ENCODE measurements around the gene MAML3. TPM values are rescaled to one million over a fixed set of nuclear protein-coding genes. Genes with fewer than 3 reads are reported as not detected.

The MAML3 gene
- total RNA-seq, 1 donor from 2014 or later, result 21.8 TPM

GRCh38 chr4:139815778-139816601 lies 338.0 kb downstream of the MAML3 start:
- Mint-ChIP-seq H3K27ac (peak overlapping the region; percentile 73), H3K36me3 (peaks cover under 1% of the 10 kb centered on the region), H3K4me1 (ENCODE audit: unreplicated experiment) (peaks cover 41% of the 10 kb centered on the region), H3K4me3 (peak overlapping the region; percentile 72), H3K9me3 (peaks cover 10% of the 10 kb centered on the region), H3K27me3 (no peaks in the 10 kb centered on the region)
- no peak for DNase-seq (ENCODE audit: extremely low spot score, unreplicated experiment)
- TF ChIP-seq CTCF (conservative IDR thresholded peaks at IDR 0.05), result no peak

- Mint-ChIP-seq H3K4me1 (ENCODE audit: unreplicated experiment) (peaks cover 46% of the 10 kb centered on the region), H3K36me3 (peaks cover 3% of the 10 kb centered on the region), H3K27me3 (no peaks in the 10 kb centered on the region), H3K4me3 (peak overlapping the region; percentile 53), H3K27ac (peak overlapping the region; percentile 31), H3K9me3 (peaks cover 10% of the 10 kb centered on the region)
- DNase-seq (ENCODE audit: extremely low spot score, unreplicated experiment), result no peak
- TF ChIP-seq CTCF (conservative IDR thresholded peaks at IDR 0.05), result no peak
These were observed 339.5 kb downstream of the MAML3 start for GRCh38 chr4:139814323-139815015.

GRCh38 chr4:139813881-139814280 lies 340.1 kb downstream of the MAML3 start:
- TF ChIP-seq CTCF (conservative IDR thresholded peaks at IDR 0.05), result no peak
- Mint-ChIP-seq H3K4me1 (ENCODE audit: unreplicated experiment) (peaks cover 52% of the 10 kb centered on the region), H3K27ac (peak overlapping the region; percentile 31), H3K27me3 (no peaks in the 10 kb centered on the region), H3K4me3 (no peak overlapping the region), H3K36me3 (peaks cover 3% of the 10 kb centered on the region), H3K9me3 (peaks cover 10% of the 10 kb centered on the region)
- DNase-seq (ENCODE audit: extremely low spot score, unreplicated experiment), result no peak

GRCh38 chr4:139810710-139811109 lies 343.3 kb downstream of the MAML3 start:
- peaks cover 44% of the 10 kb centered on the region for H3K4me1 Mint-ChIP-seq (ENCODE audit: unreplicated experiment)
- no peak overlapping the region for H3K4me3 Mint-ChIP-seq
- no peak for TF ChIP-seq CTCF (conservative IDR thresholded peaks at IDR 0.05)
- H3K27me3 Mint-ChIP-seq, result no peaks in the 10 kb centered on the region
- no peak for DNase-seq (ENCODE audit: extremely low spot score, unreplicated experiment)
- no peak overlapping the region for H3K27ac Mint-ChIP-seq
- H3K36me3 Mint-ChIP-seq, result peaks cover 3% of the 10 kb centered on the region
- no peaks in the 10 kb centered on the region for H3K9me3 Mint-ChIP-seq

- H3K9me3 Mint-ChIP-seq, result no peaks in the 10 kb centered on the region
- DNase-seq (ENCODE audit: extremely low spot score, unreplicated experiment), result no peak
- no peak for TF ChIP-seq CTCF (conservative IDR thresholded peaks at IDR 0.05)
- peaks cover 34% of the 10 kb centered on the region for H3K4me1 Mint-ChIP-seq (ENCODE audit: unreplicated experiment)
- no peak overlapping the region for H3K4me3 Mint-ChIP-seq
- H3K27me3 Mint-ChIP-seq, result no peaks in the 10 kb centered on the region
- H3K27ac Mint-ChIP-seq, result peak overlapping the region; percentile 73
- peaks cover 3% of the 10 kb centered on the region for H3K36me3 Mint-ChIP-seq
These were observed 344.2 kb downstream of the MAML3 start for GRCh38 chr4:139809757-139810140.
